Activated CD4-positive, alpha-beta memory T cell treated with anti-CD3 and anti-CD28 coated beads for 36 hours (primary cell): ENCODE measurements around the gene GALC. TPM values are rescaled to one million over a fixed set of nuclear protein-coding genes. Genes with fewer than 3 reads are reported as not detected.

Experiments
- CTCF ChIA-PET: fragments of 350-600 bp; sonication (Branson Sonifier 250); formaldehyde crosslinking; loops from one replicate; lab custom pipeline; 2021; ENCODE audit warnings: antibody characterized with exemption, inconsistent platforms; lab: Charles Lee
- POLR2A ChIA-PET: fragments of 350-600 bp; sonication (Branson Sonifier 250); formaldehyde crosslinking; loops from one replicate; lab custom pipeline; 2021; ENCODE audit warnings: antibody characterized with exemption; lab: Charles Lee
- DNase-seq: peaks from one replicate; pipeline ENCODE4 v3.0.0-alpha.2; 2020
- H3K27ac Mint-ChIP-seq: one replicate; pipeline ENCODE4 v1.8.0; 2021; ENCODE audit warnings: mixed read lengths
- H3K27me3 Mint-ChIP-seq: one replicate; pipeline ENCODE4 v1.8.0; 2021; ENCODE audit warnings: mixed read lengths
- H3K36me3 Mint-ChIP-seq: one replicate; pipeline ENCODE4 v1.8.0; 2021; ENCODE audit warnings: mixed read lengths
- H3K4me1 Mint-ChIP-seq: one replicate; pipeline ENCODE4 v1.8.0; 2021; ENCODE audit warnings: low read depth, mixed read lengths
- H3K4me3 Mint-ChIP-seq: one replicate; pipeline ENCODE4 v1.8.0; 2021; ENCODE audit warnings: mild to moderate bottlenecking, mixed read lengths
- H3K9me3 Mint-ChIP-seq: one replicate; pipeline ENCODE4 v1.8.0; 2021; ENCODE audit warnings: mixed read lengths
- intact Hi-C: fragments of 100-400 bp; cut with micrococcal nuclease; formaldehyde crosslinking; loops from one replicate; pipeline ENCODE4 v1.15.1; 2023
- total RNA-seq, 2 experiments: library from RNA; stranded (reverse); gene quantifications; one replicate each; pipeline ENCODE4 v1.2.3, GENCODE V29; 2021

Gene GALC
- total RNA-seq, 2 experiments from 2014 or later = 14.4 to 14.7 TPM

DNA sequence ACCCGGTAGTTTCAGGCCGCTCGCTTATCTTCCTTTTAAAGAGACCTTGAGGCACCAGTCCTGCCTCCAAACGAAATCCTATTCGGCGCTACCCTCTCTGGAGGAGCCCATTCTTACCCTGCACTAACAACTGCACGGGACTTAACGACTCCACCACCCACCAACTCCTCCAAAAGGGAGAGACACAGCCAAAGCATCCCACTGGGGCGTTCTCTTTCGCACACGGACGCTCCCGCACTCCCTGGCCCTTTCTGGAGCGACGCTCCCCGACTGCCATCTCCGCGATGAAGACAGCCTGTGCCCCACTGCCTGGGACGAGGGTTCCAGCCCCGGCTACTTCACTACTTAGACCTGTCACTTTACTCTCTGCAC, 650 bp downstream of the GALC start:
- Mint-ChIP-seq H3K9me3 (no peaks in the 10 kb centered on the region), H3K27ac (peak overlapping the region; percentile 88), H3K27me3 (no peaks in the 10 kb centered on the region), H3K4me3 (peak overlapping the region; percentile 93), H3K36me3 (no peaks in the 10 kb centered on the region), H3K4me1 (peaks cover 43% of the 10 kb centered on the region)
- no peak for DNase-seq
- CTCF ChIA-PET = interaction anchor here (1.8 to 2.1 kb wide), 2 partner anchors 13 to 176 kb away, joined by 11 to 16 read pairs; partner anchors contain the start of gene GPR65
- intact Hi-C loops = loop anchor here (2.0 to 5.0 kb wide), 2 partner anchors 40 to 800 kb away; partner anchors contain the start of gene EML5
- POLR2A ChIA-PET = interaction anchor here (1.0 to 5.4 kb wide), 5 partner anchors 14 to 49 kb away, joined by 3 to 88 read pairs (median 4); partner anchors contain the start of gene GPR65

DNA sequence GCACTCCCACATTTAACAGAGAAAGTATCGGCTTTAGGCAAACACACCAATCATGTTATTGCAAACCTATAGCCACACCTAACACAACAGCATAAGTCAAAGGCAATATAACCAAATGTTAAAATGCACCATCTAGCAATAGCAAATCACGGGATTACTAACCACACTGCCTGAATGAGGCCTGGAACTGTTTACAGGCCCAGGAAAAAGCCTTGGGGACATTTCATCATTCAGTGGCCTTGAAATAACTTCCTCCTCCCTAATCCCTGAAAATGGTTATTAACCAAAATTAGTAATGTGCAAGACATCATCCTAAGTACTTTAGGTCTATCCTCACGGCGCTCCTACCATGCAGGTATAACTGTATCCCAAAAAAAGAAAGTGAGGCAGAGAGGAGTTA, 2.3 kb downstream of the GALC start:
- H3K4me1 Mint-ChIP-seq = peaks cover 41% of the 10 kb centered on the region
- no peaks in the 10 kb centered on the region for H3K27me3 Mint-ChIP-seq
- no peaks in the 10 kb centered on the region for H3K36me3 Mint-ChIP-seq
- no peak overlapping the region for H3K27ac Mint-ChIP-seq
- DNase-seq = no peak
- H3K4me3 Mint-ChIP-seq = no peak overlapping the region
- ChIA-PET POLR2A (no interaction called here), CTCF (no interaction called here)
- no peaks in the 10 kb centered on the region for H3K9me3 Mint-ChIP-seq
- intact Hi-C loops = loop anchor here (5.0 kb wide), 1 partner anchor 802 kb away; the partner anchor contains the start of gene EML5

DNA sequence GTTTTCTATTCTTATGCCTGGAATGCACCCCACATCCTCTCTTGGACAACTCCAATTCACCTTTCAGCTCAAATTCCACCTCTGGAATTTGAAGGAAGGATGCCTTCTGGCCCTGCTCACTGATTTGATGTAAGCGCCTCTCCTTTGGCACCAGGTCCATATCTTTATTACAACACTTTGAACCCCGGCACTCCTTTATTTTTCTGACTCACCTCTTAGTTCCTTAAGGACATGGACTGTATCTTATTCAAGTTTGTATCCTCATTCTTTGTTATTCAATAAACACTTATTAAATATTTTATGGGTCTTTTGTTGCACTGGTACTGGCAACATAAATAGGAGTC, 3.1 kb downstream of the GALC start:
- H3K4me1 Mint-ChIP-seq = peaks cover 34% of the 10 kb centered on the region
- H3K27ac Mint-ChIP-seq = no peak overlapping the region
- ChIA-PET POLR2A (no interaction called here), CTCF (no interaction called here)
- no peaks in the 10 kb centered on the region for H3K9me3 Mint-ChIP-seq
- DNase-seq = no peak
- intact Hi-C loops = loop anchor here (5.0 kb wide), 1 partner anchor 802 kb away; the partner anchor contains the start of gene EML5
- H3K36me3 Mint-ChIP-seq = no peaks in the 10 kb centered on the region
- H3K27me3 Mint-ChIP-seq = no peaks in the 10 kb centered on the region
- no peak overlapping the region for H3K4me3 Mint-ChIP-seq

DNA sequence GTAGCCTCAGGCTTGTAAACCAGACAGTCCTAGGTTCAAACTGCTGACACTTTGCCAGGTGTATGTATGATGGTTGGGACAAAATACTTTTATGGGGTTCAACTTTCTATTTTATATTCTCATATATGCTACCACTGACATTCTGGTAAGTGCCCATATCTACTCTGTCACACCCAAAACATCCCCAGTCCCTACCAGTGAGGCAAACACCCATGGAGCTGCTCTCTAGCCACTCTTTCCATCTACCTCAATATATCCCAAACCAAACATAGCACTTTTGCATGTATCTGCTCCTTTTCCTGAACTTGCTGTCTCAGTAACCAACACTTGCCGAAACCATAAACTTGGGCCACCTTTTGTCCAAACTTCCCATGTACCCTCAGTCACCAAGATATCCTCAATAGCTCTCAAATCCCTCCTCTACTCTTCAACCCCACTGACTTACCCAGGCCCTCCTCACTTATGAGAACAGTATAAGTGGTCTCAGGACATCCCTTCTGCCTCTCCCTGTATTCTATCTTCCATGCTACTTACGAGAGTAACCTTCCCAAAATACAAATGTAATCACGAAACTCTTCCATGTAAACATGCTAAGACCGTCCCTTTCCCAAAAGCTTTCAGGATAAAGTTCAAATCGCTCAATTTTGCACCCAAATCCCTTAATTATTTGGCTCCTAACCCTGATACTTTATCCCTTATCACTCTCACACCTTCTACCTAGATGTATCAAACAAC, 3.6 kb downstream of the GALC start:
- intact Hi-C loops = no loop called here
- H3K36me3 Mint-ChIP-seq = peaks cover 4% of the 10 kb centered on the region
- H3K4me1 Mint-ChIP-seq = peaks cover 29% of the 10 kb centered on the region
- no peaks in the 10 kb centered on the region for H3K9me3 Mint-ChIP-seq
- no peak overlapping the region for H3K4me3 Mint-ChIP-seq
- CTCF ChIA-PET = interaction anchor here (0.8 kb wide), 1 partner anchor 179 kb away, joined by 4 read pairs; no protein-coding TSS in a partner anchor
- DNase-seq = no peak
- POLR2A ChIA-PET = no interaction called here
- H3K27me3 Mint-ChIP-seq = no peaks in the 10 kb centered on the region
- H3K27ac Mint-ChIP-seq = no peak overlapping the region

DNA sequence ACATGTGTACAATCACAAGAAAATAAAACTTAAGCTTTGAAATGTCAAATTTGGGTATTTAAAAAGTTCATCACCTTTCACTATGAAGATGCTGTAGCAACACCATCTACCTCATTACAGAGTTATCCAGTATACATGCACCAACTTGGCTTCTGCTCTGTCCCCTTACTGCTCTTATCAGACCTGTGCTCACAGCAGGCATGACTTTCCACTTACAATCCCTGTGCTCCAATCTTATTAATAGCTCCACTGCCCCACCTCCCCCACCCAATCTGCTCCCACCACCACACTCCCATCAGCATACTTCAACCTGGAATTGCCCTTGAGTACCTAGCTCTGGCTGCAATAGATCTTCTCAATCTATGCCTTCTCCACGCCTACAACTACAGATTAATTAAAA, 13.3 kb downstream of the GALC start:
- intact Hi-C loops = no loop called here
- no peaks in the 10 kb centered on the region for H3K4me1 Mint-ChIP-seq
- ChIA-PET POLR2A (no interaction called here), CTCF (no interaction called here)
- H3K27me3 Mint-ChIP-seq = no peaks in the 10 kb centered on the region
- H3K9me3 Mint-ChIP-seq = no peaks in the 10 kb centered on the region
- peaks cover 35% of the 10 kb centered on the region for H3K36me3 Mint-ChIP-seq
- DNase-seq = no peak
- H3K27ac Mint-ChIP-seq = no peak overlapping the region
- H3K4me3 Mint-ChIP-seq = no peak overlapping the region

DNA sequence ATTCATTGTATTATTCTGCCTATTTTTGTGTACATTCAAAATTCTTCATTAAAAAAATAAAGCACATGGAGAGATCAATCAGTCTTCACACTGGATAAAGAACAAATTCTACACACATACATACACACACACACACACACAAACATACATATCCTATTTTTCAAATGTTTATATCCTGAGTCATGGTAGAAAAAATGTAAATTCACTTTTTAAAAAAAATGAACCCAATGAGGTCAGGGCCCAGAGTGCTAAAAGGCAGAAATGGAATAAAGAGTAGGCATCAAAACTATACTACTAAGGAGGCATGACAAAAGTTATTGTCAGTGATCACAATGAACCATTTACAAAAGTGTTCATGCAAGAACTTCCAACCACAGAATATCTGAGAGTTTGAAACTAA, 17.3 kb downstream of the GALC start:
- no peaks in the 10 kb centered on the region for H3K27me3 Mint-ChIP-seq
- POLR2A ChIA-PET = no interaction called here

DNA sequence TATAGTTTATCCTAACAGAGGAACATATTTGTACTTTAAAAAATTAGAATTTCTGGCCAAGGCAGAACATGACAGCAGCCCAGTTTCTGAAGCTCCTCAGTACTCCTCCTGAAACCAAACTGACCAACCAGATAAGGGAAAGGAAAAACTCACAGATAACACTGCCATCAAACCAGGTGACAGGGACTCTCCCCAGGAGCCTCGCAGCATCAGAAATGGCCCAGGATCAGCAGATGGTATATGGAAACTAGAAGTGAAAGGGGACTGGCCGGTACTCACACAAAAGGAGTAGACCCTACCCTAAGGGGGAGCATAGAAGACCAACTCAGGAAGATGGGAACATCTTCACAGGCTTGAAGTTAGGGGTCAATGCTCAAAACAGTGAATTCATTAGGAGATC, 22.0 kb downstream of the GALC start:
- POLR2A ChIA-PET = no interaction called here
- DNase-seq = no peak
- CTCF ChIA-PET = no interaction called here
- no peaks in the 10 kb centered on the region for H3K4me1 Mint-ChIP-seq
- H3K27me3 Mint-ChIP-seq = no peaks in the 10 kb centered on the region
- H3K36me3 Mint-ChIP-seq = peaks cover 27% of the 10 kb centered on the region
- no peak overlapping the region for H3K27ac Mint-ChIP-seq
- intact Hi-C loops = no loop called here
- no peak overlapping the region for H3K4me3 Mint-ChIP-seq
- no peaks in the 10 kb centered on the region for H3K9me3 Mint-ChIP-seq

More for the DNA sequence above, 17.3 kb downstream of the GALC start:
- CTCF ChIA-PET = no interaction called here
- intact Hi-C loops = no loop called here
- H3K4me3 Mint-ChIP-seq = no peak overlapping the region
- H3K27ac Mint-ChIP-seq = no peak overlapping the region
- DNase-seq = no peak
- no peaks in the 10 kb centered on the region for H3K9me3 Mint-ChIP-seq
- H3K4me1 Mint-ChIP-seq = no peaks in the 10 kb centered on the region
- peaks cover 30% of the 10 kb centered on the region for H3K36me3 Mint-ChIP-seq

DNA sequence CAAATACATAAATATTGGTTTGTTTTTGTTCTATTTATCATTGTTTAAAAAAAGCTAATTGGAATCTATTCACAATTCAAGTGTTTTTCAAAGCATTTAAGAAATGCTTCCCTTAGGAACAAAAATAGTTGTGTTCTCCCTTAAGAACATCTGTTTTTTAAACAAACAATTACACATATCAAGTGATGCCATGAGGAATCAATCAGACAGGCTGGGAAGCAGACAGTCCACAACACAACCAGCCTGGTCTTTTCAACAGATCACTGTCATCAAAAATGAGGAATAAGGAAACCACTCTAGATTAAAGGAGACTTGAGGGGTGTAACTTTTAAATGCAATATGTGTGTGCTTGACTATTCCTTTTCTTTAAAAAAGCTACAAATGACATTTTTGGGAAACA, 25.5 kb downstream of the GALC start:
- Mint-ChIP-seq H3K27ac (no peak overlapping the region), H3K4me3 (no peak overlapping the region), H3K9me3 (no peaks in the 10 kb centered on the region), H3K27me3 (no peaks in the 10 kb centered on the region), H3K4me1 (no peaks in the 10 kb centered on the region), H3K36me3 (peaks cover 33% of the 10 kb centered on the region)
- ChIA-PET POLR2A (no interaction called here), CTCF (no interaction called here)
- intact Hi-C loops = no loop called here
- DNase-seq = no peak

DNA sequence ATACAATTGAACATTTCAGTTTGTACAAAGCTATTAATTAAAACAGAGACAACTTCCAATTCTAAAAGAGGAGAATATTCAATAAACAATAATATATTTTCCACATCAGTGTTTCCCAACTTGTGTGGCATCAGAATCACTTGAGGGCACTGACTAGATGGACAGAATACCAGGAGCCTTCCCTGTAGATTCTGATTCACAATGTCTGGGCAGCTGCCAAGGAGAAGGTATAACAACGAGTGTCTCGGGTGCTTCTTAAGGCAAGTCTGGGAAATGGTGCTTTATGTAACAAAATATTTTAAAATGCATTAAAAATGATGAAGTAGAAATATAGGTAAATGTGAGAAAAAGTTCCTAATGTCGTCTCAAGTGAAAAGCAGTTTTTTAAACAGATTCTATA, 26.2 kb downstream of the GALC start:
- Mint-ChIP-seq H3K27ac (no peak overlapping the region), H3K9me3 (no peaks in the 10 kb centered on the region), H3K36me3 (peaks cover 37% of the 10 kb centered on the region), H3K4me1 (no peaks in the 10 kb centered on the region), H3K27me3 (no peaks in the 10 kb centered on the region), H3K4me3 (no peak overlapping the region)
- ChIA-PET POLR2A (no interaction called here), CTCF (no interaction called here)
- no peak for DNase-seq
- intact Hi-C loops = no loop called here

DNA sequence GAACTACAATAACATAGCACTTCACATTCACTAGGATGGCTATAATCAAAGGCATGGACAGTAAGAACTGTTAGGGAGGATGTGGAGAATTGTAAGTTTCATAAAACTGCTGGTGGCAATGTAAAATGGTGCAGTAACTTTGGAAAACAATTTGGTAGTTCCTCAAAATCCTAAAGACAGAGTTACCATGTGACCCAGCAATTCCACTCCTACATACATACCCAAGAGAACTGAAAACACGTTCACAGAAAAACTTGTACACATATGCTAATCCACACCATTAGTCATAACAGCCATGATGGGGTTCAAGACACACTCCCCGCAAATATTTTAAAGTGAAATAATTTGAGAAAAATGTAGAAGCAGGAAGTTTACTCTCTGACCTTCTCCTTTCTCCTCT, 31.7 kb downstream of the GALC start:
- Mint-ChIP-seq H3K36me3 (peaks cover 59% of the 10 kb centered on the region), H3K4me1 (peaks cover 6% of the 10 kb centered on the region), H3K27ac (no peak overlapping the region), H3K4me3 (no peak overlapping the region), H3K9me3 (no peaks in the 10 kb centered on the region), H3K27me3 (no peaks in the 10 kb centered on the region)
- POLR2A ChIA-PET = no interaction called here
- intact Hi-C loops = no loop called here
- no peak for DNase-seq
- CTCF ChIA-PET = no interaction called here

DNA sequence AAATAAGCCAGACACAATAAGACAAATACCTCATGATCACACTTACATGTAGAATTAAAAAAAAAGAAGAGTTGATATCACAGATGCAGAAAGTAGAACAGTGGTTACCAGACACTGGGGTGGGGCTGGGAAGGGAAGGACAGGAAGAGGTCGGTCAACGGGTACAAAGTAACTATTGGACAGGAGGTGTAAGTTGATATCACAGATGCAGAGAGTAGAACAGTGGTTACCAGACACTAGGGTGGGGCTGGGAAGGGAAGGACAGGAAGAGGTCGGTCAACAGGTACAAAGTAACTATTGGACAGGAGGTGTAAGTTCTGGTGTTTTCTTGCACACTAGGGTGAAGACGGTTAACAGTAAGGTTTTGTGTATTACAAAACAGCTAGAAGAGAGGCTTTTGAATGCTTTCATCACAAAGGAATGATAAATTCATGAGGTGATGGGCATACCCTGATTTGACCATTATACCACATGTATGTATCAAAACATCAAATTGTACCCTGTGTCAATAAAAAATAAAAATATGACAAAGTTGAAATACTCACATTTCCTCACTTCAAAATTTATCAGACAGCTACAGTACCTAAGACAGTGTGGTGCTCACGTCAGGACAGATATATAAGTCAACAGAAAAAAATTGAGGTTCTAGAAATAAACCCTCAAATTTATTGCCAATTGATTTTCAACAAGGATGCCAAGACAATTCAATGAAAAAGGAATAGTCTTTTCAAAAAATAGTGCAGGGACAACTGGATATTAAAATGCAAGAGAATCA, 32.8 kb downstream of the GALC start:
- H3K27ac Mint-ChIP-seq = no peak overlapping the region
- H3K9me3 Mint-ChIP-seq = no peaks in the 10 kb centered on the region
- H3K36me3 Mint-ChIP-seq = peaks cover 50% of the 10 kb centered on the region
- DNase-seq = no peak
- no peak overlapping the region for H3K4me3 Mint-ChIP-seq
- ChIA-PET CTCF (no interaction called here), POLR2A (no interaction called here)
- no peaks in the 10 kb centered on the region for H3K27me3 Mint-ChIP-seq
- intact Hi-C loops = no loop called here
- peaks cover 8% of the 10 kb centered on the region for H3K4me1 Mint-ChIP-seq

DNA sequence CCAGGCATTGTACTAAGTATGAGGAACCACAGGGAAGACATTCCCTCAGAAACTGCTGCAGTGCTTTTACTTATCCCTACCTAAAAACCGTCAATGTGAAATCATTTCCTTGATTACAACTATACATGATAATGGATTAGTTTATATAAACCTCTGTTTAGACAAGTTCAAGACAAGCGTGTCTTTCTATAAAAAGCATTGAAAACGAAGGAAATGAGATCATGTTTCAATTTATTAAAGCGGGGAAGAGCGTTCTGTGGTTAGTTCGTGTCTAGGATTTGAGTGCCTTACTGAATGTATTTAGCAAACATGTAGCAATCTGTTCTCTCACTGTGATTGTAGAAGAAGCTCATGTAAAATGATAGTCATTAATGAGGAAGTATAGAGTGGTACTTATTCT, 37.5 kb downstream of the GALC start:
- Mint-ChIP-seq H3K4me3 (no peak overlapping the region), H3K36me3 (peaks cover 22% of the 10 kb centered on the region), H3K4me1 (peaks cover 27% of the 10 kb centered on the region), H3K27ac (no peak overlapping the region), H3K27me3 (no peaks in the 10 kb centered on the region), H3K9me3 (no peaks in the 10 kb centered on the region)
- CTCF ChIA-PET = no interaction called here
- intact Hi-C loops = no loop called here
- no peak for DNase-seq
- POLR2A ChIA-PET = no interaction called here
